Measurements from ENCODE around the gene TAL1. TPM values are rescaled to one million over a fixed set of nuclear protein-coding genes. Genes with fewer than 3 reads are reported as not detected.

The TAL1 gene
- total and polyA plus RNA-seq, 2 experiments from 2014 or later = not detected

DNA sequence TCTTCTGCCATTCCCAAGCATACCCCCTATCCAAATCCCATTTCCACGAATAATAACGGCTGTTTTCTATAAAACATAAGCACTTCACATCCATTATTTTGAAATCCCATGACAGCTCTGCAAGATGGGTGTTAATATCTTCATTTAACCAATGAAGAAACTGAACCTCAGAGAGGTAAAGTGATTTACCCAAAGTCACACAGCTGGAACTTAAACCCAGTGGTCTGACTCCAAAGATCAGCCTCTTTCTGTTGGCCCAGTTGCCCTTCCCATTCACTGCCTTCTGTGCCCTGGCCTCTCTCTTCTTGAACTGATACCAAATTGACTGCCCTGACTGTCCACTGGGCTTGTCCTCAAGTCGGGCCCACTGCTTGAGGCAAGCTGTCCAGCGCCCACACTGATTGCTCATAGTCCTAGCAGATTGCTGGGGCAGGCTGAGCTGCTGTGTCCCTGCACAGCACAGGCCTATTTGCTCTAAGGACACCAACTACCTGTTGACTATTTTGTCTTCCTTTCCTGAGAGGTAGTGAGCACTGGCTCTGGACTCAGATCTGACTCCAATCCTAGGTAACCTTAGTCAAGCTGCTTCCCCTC is 19.3 kb downstream of the TAL1 start:
- Histone ChIP-seq H3K4me1 (ENCODE audit: insufficient read depth) (peaks cover 21% of the 10 kb centered on the region), H3K79me2 (replicated peaks; ENCODE audit: insufficient read depth) (no peaks in the 10 kb centered on the region), H3K4me3 (no peak overlapping the region), H3K27ac (ENCODE audit: low read depth) (no peak overlapping the region), H3K27me3 (ENCODE audit: insufficient read depth) (peaks cover 57% of the 10 kb centered on the region), H4K20me1 (replicated peaks; ENCODE audit: insufficient read depth) (no peaks in the 10 kb centered on the region), H3K36me3 (ENCODE audit: insufficient read depth) (no peaks in the 10 kb centered on the region), H3K4me2 (no peak overlapping the region), H2AFZ (no peak overlapping the region), H3K9me2 (ENCODE audit: insufficient read depth) (no peaks in the 10 kb centered on the region), H3F3A (replicated peaks; ENCODE audit: low read depth) (no peaks in the 10 kb centered on the region)
- H3K9me3 Mint-ChIP-seq = peaks cover 10% of the 10 kb centered on the region; the same call in 2 of the 3 replicates
- H3K36me3 Mint-ChIP-seq (ENCODE audit: low read depth) = peaks cover 6% of the 10 kb centered on the region
- H3K4me1 Mint-ChIP-seq = peaks cover 29% of the 10 kb centered on the region
- H3K27me3 Mint-ChIP-seq (ENCODE audit: insufficient read depth, low read depth, poor library complexity) = peaks cover 24% of the 10 kb centered on the region
- H3K27ac Mint-ChIP-seq = no peak overlapping the region
- H3K4me3 Mint-ChIP-seq = no peak overlapping the region
- ATAC-seq (no peak), DNase-seq (ENCODE audit: low spot score) (no peak)
- no peak for TF ChIP-seq ZNF114 (CRISPR knock-in tag; IDR thresholded peaks at IDR 0.05)
- no peak for TF ChIP-seq EZH2 (IDR thresholded peaks at IDR 0.05; ENCODE audit: low read depth, unreplicated experiment)
- no peak for TF ChIP-seq STAT1 (IDR thresholded peaks at IDR 0.05; ENCODE audit: unreplicated experiment)
- no peak for TF ChIP-seq NANOG (IDR thresholded peaks at IDR 0.05; ENCODE audit: borderline replicate concordance)
- no peak for TF ChIP-seq JUNB (IDR thresholded peaks at IDR 0.05; ENCODE audit: unreplicated experiment)
- TF ChIP-seq, protein P1, sequence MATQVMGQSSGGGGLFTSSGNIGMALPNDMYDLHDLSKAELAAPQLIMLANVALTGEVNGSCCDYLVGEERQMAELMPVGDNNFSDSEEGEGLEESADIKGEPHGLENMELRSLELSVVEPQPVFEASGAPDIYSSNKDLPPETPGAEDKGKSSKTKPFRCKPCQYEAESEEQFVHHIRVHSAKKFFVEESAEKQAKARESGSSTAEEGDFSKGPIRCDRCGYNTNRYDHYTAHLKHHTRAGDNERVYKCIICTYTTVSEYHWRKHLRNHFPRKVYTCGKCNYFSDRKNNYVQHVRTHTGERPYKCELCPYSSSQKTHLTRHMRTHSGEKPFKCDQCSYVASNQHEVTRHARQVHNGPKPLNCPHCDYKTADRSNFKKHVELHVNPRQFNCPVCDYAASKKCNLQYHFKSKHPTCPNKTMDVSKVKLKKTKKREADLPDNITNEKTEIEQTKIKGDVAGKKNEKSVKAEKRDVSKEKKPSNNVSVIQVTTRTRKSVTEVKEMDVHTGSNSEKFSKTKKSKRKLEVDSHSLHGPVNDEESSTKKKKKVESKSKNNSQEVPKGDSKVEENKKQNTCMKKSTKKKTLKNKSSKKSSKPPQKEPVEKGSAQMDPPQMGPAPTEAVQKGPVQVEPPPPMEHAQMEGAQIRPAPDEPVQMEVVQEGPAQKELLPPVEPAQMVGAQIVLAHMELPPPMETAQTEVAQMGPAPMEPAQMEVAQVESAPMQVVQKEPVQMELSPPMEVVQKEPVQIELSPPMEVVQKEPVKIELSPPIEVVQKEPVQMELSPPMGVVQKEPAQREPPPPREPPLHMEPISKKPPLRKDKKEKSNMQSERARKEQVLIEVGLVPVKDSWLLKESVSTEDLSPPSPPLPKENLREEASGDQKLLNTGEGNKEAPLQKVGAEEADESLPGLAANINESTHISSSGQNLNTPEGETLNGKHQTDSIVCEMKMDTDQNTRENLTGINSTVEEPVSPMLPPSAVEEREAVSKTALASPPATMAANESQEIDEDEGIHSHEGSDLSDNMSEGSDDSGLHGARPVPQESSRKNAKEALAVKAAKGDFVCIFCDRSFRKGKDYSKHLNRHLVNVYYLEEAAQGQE (IDR thresholded peaks at IDR 0.05; ENCODE audit: unreplicated experiment) = no peak
- TF ChIP-seq, protein P2, sequence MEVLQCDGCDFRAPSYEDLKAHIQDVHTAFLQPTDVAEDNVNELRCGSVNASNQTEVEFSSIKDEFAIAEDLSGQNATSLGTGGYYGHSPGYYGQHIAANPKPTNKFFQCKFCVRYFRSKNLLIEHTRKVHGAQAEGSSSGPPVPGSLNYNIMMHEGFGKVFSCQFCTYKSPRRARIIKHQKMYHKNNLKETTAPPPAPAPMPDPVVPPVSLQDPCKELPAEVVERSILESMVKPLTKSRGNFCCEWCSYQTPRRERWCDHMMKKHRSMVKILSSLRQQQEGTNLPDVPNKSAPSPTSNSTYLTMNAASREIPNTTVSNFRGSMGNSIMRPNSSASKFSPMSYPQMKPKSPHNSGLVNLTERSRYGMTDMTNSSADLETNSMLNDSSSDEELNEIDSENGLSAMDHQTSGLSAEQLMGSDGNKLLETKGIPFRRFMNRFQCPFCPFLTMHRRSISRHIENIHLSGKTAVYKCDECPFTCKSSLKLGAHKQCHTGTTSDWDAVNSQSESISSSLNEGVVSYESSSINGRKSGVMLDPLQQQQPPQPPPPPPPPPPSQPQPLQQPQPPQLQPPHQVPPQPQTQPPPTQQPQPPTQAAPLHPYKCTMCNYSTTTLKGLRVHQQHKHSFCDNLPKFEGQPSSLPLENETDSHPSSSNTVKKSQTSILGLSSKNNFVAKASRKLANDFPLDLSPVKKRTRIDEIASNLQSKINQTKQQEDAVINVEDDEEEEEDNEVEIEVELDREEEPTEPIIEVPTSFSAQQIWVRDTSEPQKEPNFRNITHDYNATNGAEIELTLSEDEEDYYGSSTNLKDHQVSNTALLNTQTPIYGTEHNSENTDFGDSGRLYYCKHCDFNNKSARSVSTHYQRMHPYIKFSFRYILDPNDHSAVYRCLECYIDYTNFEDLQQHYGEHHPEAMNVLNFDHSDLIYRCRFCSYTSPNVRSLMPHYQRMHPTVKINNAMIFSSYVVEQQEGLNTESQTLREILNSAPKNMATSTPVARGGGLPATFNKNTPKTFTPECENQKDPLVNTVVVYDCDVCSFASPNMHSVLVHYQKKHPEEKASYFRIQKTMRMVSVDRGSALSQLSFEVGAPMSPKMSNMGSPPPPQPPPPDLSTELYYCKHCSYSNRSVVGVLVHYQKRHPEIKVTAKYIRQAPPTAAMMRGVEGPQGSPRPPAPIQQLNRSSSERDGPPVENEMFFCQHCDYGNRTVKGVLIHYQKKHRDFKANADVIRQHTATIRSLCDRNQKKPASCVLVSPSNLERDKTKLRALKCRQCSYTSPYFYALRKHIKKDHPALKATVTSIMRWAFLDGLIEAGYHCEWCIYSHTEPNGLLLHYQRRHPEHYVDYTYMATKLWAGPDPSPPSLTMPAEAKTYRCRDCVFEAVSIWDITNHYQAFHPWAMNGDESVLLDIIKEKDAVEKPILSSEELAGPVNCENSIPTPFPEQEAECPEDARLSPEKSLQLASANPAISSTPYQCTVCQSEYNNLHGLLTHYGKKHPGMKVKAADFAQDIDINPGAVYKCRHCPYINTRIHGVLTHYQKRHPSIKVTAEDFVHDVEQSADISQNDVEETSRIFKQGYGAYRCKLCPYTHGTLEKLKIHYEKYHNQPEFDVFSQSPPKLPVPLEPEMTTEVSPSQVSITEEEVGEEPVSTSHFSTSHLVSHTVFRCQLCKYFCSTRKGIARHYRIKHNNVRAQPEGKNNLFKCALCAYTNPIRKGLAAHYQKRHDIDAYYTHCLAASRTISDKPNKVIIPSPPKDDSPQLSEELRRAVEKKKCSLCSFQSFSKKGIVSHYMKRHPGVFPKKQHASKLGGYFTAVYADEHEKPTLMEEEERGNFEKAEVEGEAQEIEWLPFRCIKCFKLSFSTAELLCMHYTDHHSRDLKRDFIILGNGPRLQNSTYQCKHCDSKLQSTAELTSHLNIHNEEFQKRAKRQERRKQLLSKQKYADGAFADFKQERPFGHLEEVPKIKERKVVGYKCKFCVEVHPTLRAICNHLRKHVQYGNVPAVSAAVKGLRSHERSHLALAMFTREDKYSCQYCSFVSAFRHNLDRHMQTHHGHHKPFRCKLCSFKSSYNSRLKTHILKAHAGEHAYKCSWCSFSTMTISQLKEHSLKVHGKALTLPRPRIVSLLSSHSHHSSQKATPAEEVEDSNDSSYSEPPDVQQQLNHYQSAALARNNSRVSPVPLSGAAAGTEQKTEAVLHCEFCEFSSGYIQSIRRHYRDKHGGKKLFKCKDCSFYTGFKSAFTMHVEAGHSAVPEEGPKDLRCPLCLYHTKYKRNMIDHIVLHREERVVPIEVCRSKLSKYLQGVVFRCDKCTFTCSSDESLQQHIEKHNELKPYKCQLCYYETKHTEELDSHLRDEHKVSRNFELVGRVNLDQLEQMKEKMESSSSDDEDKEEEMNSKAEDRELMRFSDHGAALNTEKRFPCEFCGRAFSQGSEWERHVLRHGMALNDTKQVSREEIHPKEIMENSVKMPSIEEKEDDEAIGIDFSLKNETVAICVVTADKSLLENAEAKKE (CRISPR knock-in tag; IDR thresholded peaks at IDR 0.05) = no peak
- TF ChIP-seq POLR2AphosphoS5 (IDR thresholded peaks at IDR 0.05; ENCODE audit: low read depth) = no peak
- TF ChIP-seq EZH2phosphoT487 (IDR thresholded peaks at IDR 0.05; ENCODE audit: unreplicated experiment) = no peak
- TF ChIP-seq, protein P3, sequence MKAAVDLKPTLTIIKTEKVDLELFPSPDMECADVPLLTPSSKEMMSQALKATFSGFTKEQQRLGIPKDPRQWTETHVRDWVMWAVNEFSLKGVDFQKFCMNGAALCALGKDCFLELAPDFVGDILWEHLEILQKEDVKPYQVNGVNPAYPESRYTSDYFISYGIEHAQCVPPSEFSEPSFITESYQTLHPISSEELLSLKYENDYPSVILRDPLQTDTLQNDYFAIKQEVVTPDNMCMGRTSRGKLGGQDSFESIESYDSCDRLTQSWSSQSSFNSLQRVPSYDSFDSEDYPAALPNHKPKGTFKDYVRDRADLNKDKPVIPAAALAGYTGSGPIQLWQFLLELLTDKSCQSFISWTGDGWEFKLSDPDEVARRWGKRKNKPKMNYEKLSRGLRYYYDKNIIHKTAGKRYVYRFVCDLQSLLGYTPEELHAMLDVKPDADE (IDR thresholded peaks at IDR 0.05) = no peak
- no peak for TF ChIP-seq CREB1 (CRISPR knock-in tag; IDR thresholded peaks at IDR 0.05; ENCODE audit: low read depth)
- TF ChIP-seq ZNF331 (CRISPR knock-in tag; IDR thresholded peaks at IDR 0.05; ENCODE audit: low read depth) = no peak
- TF ChIP-seq, protein P4, sequence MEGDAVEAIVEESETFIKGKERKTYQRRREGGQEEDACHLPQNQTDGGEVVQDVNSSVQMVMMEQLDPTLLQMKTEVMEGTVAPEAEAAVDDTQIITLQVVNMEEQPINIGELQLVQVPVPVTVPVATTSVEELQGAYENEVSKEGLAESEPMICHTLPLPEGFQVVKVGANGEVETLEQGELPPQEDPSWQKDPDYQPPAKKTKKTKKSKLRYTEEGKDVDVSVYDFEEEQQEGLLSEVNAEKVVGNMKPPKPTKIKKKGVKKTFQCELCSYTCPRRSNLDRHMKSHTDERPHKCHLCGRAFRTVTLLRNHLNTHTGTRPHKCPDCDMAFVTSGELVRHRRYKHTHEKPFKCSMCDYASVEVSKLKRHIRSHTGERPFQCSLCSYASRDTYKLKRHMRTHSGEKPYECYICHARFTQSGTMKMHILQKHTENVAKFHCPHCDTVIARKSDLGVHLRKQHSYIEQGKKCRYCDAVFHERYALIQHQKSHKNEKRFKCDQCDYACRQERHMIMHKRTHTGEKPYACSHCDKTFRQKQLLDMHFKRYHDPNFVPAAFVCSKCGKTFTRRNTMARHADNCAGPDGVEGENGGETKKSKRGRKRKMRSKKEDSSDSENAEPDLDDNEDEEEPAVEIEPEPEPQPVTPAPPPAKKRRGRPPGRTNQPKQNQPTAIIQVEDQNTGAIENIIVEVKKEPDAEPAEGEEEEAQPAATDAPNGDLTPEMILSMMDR (conservative IDR thresholded peaks at IDR 0.05; ENCODE audit: low read depth in 2 of 2) = no peak
